ENCODE results near the gene CUX1.
"Not testable (repeated sequence)": the region's sequence is repeated elsewhere in the genome, so short reads cannot be mapped to it uniquely, and the experiment has no call there.

CUX1 gene

GRCh38 chr7:102201576-102201975, 384.1 kb downstream of the CUX1 start:
- no peak for DNase-seq

- no peak for DNase-seq
Observed at GRCh38 chr7:102202556-102202955, 385.1 kb downstream of the CUX1 start.

GRCh38 chr7:102203218-102203617, 385.8 kb downstream of the CUX1 start:
- DNase-seq: no peak

GRCh38 chr7:102204212-102204611, 386.8 kb downstream of the CUX1 start:
- DNase-seq: no peak

- no peak for DNase-seq
Observed at GRCh38 chr7:102205915-102206314, 388.5 kb downstream of the CUX1 start.

- DNase-seq: peak; percentile 35
Observed at GRCh38 chr7:102208826-102209225, 391.4 kb downstream of the CUX1 start.

GRCh38 chr7:102210787-102211186, 393.4 kb downstream of the CUX1 start:
- no peak for DNase-seq

GRCh38 chr7:102211590-102212550, 394.4 kb downstream of the CUX1 start:
- no peak for DNase-seq

GRCh38 chr7:102214477-102215072, 397.1 kb downstream of the CUX1 start:
- DNase-seq: no peak

- no peak for DNase-seq
Observed at GRCh38 chr7:102215256-102215655, 397.8 kb downstream of the CUX1 start.

- DNase-seq: no peak
Observed at GRCh38 chr7:102215711-102216110, 398.3 kb downstream of the CUX1 start.

GRCh38 chr7:102216573-102217314, 399.3 kb downstream of the CUX1 start:
- no peak for DNase-seq

- DNase-seq: no peak
Observed at GRCh38 chr7:102220229-102220850, 402.9 kb downstream of the CUX1 start.

- DNase-seq: no peak
Observed at GRCh38 chr7:102220960-102221800, 403.8 kb downstream of the CUX1 start.

GRCh38 chr7:102221961-102222360, 404.5 kb downstream of the CUX1 start:
- DNase-seq: no peak

- DNase-seq: no peak
Observed at GRCh38 chr7:102222445-102222844, 405.0 kb downstream of the CUX1 start.

GRCh38 chr7:102223184-102223583, 405.8 kb downstream of the CUX1 start:
- DNase-seq: no peak

- no peak for DNase-seq
Observed at GRCh38 chr7:102225025-102225424, 407.6 kb downstream of the CUX1 start.

GRCh38 chr7:102227371-102227770, 409.9 kb downstream of the CUX1 start:
- DNase-seq: no peak

- no peak for DNase-seq
Observed at GRCh38 chr7:102228935-102229334, 411.5 kb downstream of the CUX1 start.

GRCh38 chr7:102230162-102230561, 412.7 kb downstream of the CUX1 start:
- not testable (repeated sequence) for DNase-seq

GRCh38 chr7:102230593-102230992, 413.2 kb downstream of the CUX1 start:
- DNase-seq: no peak

Data from DMS53 (cell line).